Measurements from ENCODE around the gene CPNE7.

CPNE7 gene

GRCh38 chr16:89621136-89621697 is 45.7 kb downstream of the CPNE7 start:
- Mint-ChIP-seq H3K27me3 (ENCODE audit: low read depth) (peaks cover 37% of the 10 kb centered on the region), H3K27ac (peak overlapping the region in 2 of 3 experiments; percentile 74 to 94), H3K36me3 (ENCODE audit: low read depth) (no peaks in the 10 kb centered on the region)

GRCh38 chr16:89621698-89622409 is 46.3 kb downstream of the CPNE7 start:
- H3K27me3 Mint-ChIP-seq (ENCODE audit: low read depth): peaks cover 37% of the 10 kb centered on the region
- TF ChIP-seq, protein P1, sequence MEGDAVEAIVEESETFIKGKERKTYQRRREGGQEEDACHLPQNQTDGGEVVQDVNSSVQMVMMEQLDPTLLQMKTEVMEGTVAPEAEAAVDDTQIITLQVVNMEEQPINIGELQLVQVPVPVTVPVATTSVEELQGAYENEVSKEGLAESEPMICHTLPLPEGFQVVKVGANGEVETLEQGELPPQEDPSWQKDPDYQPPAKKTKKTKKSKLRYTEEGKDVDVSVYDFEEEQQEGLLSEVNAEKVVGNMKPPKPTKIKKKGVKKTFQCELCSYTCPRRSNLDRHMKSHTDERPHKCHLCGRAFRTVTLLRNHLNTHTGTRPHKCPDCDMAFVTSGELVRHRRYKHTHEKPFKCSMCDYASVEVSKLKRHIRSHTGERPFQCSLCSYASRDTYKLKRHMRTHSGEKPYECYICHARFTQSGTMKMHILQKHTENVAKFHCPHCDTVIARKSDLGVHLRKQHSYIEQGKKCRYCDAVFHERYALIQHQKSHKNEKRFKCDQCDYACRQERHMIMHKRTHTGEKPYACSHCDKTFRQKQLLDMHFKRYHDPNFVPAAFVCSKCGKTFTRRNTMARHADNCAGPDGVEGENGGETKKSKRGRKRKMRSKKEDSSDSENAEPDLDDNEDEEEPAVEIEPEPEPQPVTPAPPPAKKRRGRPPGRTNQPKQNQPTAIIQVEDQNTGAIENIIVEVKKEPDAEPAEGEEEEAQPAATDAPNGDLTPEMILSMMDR (IDR thresholded peaks at IDR 0.05; ENCODE audit: unreplicated experiment in 3 of 3): no peak
- H3K27ac Mint-ChIP-seq: peak overlapping the region; percentile 74 to 94 (median 79)

More at GRCh38 chr16:89621136-89621697, 45.7 kb downstream of the CPNE7 start:
- Mint-ChIP-seq H3K4me3 (no peak overlapping the region), H3K9me3 (no peaks in the 10 kb centered on the region), H3K4me1 (peaks cover 35% of the 10 kb centered on the region)
- TF ChIP-seq, protein P1 (IDR thresholded peaks at IDR 0.05; ENCODE audit: unreplicated experiment in 3 of 3): no peak

GRCh38 chr16:89623511-89624261 is 48.1 kb downstream of the CPNE7 start:
- no peaks in the 10 kb centered on the region for H3K9me3 Mint-ChIP-seq
- H3K36me3 Mint-ChIP-seq (ENCODE audit: low read depth): no peaks in the 10 kb centered on the region
- H3K4me1 Mint-ChIP-seq: peaks cover 30% of the 10 kb centered on the region
- peaks cover 37% of the 10 kb centered on the region for H3K27me3 Mint-ChIP-seq (ENCODE audit: low read depth)
- H3K27ac Mint-ChIP-seq: peak overlapping the region; percentile 21 to 33 (median 30)
- TF ChIP-seq, protein P1 (IDR thresholded peaks at IDR 0.05; ENCODE audit: unreplicated experiment in 3 of 3): no peak
- peak overlapping the region in 1 of 3 experiments; percentile 6 for H3K4me3 Mint-ChIP-seq

More at GRCh38 chr16:89621698-89622409, 46.3 kb downstream of the CPNE7 start:
- no peaks in the 10 kb centered on the region for H3K36me3 Mint-ChIP-seq (ENCODE audit: low read depth)
- H3K4me3 Mint-ChIP-seq: peak overlapping the region in 2 of 3 experiments; percentile 31 to 61
- H3K9me3 Mint-ChIP-seq: no peaks in the 10 kb centered on the region
- H3K4me1 Mint-ChIP-seq: peaks cover 30% of the 10 kb centered on the region

DNA sequence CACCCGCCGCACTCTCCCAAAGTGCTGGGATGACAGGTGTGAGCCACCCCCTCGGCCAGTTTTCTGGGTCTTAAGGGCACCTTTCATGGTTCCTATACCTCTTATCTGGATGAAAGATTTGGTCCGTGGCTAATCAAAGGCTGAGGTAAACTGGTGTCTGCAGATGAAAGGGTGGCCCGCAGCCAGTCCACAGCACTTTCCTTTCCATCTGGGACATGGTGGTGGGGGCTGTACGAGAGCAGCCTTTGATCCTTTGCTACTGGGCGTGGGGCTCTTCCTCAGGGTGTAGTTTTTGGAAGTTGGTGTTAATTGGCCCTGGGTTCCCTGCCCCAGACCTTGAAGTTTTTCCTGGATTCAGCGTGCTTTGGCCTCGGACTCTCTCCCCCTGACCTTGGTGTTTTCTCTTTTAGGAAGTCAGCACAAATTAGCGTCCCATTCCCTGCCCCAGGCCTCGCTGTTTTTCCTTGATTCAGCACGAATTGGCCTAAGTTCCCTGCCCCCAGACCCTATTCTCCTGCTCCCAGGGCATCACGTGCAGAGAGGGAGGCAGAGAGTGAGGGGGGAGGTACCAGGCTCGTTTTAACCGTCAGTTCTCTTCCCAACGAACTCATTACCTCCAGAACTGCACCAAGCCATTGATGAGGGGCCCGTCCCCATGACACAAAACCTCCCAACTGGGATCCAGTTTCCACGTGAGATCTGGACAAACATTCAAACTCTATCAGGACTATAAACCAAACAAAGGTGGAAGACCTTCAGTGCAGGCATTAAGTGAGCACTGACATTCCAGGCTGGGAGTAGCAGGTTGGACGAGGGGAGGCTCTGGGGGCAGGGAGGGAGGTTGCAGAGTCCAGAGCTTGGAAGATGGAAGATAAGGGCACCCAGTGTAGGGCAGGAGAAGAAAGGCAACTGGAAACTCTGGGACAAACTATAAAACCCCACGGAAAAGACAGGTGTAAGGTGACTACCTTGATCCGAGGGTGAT is 49.5 kb downstream of the CPNE7 start:
- H3K4me3 Mint-ChIP-seq: peak overlapping the region in 1 of 3 experiments; percentile 51
- peaks cover 27% of the 10 kb centered on the region for H3K4me1 Mint-ChIP-seq
- TF ChIP-seq, protein P1 (IDR thresholded peaks at IDR 0.05; ENCODE audit: unreplicated experiment in 3 of 3): no peak
- peaks cover 42% of the 10 kb centered on the region for H3K27me3 Mint-ChIP-seq (ENCODE audit: low read depth)
- no peaks in the 10 kb centered on the region for H3K36me3 Mint-ChIP-seq (ENCODE audit: low read depth)
- no peaks in the 10 kb centered on the region for H3K9me3 Mint-ChIP-seq
- peak overlapping the region in 1 of 3 experiments; percentile 65 for H3K27ac Mint-ChIP-seq

DNA sequence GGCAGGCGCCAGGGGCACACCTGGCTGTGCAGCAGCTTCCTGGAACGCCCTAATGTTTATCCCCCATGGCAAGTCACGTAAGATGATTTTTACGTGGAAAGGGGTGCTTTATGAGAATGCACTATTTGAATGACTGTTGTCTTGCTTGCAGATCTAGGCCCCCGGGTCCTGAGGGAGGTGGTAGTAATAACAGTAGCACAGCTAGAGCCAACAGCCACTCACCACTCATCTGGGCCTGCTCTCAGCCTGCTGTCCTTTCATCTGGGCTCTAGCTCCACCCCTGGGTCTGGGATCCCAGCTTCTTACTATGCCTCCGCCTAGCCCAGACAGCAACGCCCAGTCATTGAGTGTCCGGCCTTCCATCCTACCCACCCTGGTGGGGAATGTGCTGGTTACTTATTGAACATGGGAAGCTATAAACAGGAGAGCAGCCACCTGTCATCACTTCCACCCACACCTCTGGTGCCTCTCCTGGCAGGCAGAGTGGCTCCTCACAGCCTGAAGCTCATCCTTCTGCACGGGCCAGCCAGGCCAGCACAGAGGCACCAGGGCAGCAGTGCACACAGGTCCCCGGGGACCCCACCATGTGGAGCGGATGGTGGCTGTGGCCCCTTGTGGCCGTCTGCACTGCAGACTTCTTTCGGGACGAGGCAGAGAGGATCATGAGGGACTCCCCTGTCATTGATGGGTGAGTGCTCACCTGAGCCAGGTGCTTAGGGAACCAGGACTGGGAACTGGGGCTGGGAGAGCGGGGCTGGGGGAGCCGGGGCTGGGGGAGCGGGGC is 54.5 kb downstream of the CPNE7 start:
- H3K36me3 Mint-ChIP-seq (ENCODE audit: low read depth): no peaks in the 10 kb centered on the region
- H3K4me3 Mint-ChIP-seq: no peak overlapping the region
- peaks cover 25% of the 10 kb centered on the region for H3K27me3 Mint-ChIP-seq (ENCODE audit: low read depth)
- H3K4me1 Mint-ChIP-seq: peaks cover 3% of the 10 kb centered on the region
- no peak overlapping the region for H3K27ac Mint-ChIP-seq
- TF ChIP-seq, protein P1 (IDR thresholded peaks at IDR 0.05; ENCODE audit: unreplicated experiment in 3 of 3): no peak
- no peaks in the 10 kb centered on the region for H3K9me3 Mint-ChIP-seq

Data from nephron (organoid).